Stimulated activated CD8-positive, alpha-beta memory T cell treated with anti-CD3 and anti-CD28 coated beads, Interleukin-4, amount 100 ng/mL, for 24 hours (primary cell): Measurements from ENCODE around the gene TNS1.
A peak's percentile ranks its signal among the peaks of the same experiment; 100 is the strongest.

ENCODE experiments used
- DNase-seq: peaks from one replicate; pipeline ENCODE4 v3.0.0-alpha.2; 2020; ENCODE audit warnings: low read depth

The TNS1 gene

DNA sequence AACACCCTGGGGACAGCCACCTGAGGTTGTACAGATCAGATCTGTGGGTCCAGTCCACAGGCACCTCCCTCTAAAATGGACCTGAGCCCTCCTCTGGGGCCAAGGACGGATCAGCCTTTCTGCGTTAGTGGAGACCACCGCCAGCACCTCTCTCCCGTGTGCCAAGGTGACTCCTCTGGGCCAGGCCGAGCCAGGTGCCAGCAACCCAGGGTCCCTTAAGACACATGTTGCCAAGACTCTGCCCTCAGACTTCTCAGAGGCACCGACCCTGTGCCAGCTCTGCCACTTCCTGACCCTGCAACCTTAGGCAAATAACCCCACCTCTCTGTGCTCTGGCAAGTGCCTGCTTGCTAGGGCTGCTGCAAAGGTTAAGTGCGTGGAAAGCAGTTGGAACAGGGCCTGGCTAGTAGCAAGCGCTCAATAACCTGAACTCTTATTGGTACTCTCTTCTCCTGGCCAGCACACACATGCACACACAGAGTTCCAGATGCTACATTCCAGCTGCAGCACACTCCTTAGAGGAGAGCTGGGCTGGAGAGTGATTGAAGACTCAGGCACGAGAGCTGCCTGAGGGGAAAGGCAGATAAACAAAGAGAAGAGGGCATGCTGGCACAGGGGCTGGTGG is 105.6 kb downstream of the TNS1 start:
- no peak for DNase-seq

DNA sequence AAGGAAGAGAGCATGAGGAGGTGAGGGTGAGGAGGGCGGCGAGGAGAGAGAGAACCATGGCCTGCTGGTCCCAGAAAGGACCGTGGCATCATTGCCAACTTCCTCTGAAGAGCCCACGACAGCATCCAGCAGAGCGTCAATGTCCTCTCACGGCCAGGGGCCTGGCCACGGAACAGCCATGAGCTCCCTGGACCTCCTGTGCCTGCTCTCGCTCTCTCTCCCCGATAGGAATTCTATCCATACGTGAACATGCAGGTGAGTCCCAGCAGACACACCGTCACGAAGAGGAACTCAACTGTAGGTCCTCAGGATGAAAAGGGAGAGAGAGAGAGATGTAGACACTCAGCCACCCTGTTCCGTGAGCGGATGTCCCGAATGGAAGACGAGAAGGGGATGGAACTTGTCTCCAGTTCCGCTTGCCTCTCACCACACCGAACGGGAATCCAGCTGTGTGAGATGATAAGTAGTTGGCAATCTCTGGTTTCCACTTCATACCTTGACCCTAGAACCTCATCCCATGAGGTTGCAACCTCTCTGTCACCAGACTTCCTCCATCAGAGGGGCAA is 107.6 kb downstream of the TNS1 start:
- no peak for DNase-seq

DNA sequence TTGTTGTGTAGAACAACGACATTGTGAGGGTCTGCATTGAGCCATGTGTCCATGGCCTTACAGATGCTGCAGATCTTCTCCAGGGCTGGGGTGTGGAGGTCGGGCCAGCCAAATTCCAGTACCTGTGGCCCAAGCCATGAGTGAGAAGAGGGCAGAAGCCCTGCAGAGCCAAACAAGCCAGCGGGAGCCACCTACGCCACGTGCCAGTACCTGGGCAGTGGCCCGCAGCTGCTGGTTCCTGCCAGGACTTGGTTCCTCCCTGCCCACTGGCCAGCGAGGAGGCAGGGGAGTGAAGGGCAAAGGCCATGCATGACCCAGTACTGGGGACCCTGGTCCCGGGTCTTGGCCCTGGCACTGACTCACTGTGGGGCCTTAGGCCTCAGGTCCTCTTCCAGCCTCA is 109.4 kb downstream of the TNS1 start:
- no peak for DNase-seq

DNA sequence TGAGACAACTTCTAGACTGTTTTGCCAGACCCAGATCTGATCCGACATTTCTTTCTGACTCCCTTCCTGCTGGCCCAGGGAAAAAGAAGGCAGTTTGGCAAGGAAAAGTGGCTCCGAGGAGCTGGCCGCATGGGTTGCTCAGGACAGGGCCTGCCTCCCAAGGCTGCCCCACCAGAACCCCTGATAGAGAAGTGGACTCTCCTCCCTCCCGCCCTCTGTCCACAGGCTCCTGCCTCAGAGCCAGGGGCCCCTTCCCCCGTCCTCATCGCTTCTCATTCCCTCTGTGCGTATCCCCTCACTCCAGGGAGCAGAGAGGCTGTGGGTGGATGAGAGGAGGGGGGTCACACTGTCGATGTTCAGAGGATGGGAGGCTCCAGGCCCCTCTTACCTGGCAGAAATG is 110.2 kb downstream of the TNS1 start:
- no peak for DNase-seq

DNA sequence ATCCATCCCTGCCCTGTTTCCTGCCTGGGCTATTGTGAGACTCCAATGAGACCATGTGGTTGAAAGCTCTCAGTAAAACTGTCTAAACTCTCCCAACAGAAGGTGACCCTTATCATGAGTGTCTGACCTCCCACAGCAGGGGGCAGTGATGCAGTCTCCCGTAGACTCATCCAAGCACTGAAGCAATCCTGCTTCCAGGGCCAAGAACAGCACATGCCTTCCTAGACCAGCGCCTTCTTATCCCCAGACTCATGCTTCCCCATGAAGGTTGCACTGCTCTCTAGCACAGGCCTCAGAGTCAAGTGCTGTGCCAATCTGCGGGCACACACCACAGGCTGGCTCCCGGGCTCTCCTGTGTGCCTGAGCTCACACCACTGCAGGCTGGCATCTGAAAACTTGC is 112.3 kb downstream of the TNS1 start:
- DNase-seq: no peak

DNA sequence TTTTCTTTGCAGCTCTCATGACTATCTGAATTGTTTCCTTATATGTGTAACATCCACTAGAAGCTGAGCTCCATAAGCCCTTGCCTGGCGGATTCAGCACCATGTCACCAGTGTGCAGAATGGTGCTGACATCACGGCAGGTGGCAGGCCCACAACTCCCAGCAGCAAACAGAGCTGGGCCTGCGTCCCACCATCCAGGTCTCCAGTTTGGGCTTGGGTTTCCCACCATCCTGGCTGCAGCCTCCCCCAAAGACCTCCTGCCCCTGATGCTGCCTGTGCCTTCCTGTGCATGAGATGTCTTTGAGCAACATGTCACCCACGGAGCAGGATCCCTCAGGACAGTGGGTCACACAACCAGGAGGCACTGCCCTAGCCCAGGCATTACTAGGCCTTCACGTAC is 113.1 kb downstream of the TNS1 start:
- no peak for DNase-seq

DNA sequence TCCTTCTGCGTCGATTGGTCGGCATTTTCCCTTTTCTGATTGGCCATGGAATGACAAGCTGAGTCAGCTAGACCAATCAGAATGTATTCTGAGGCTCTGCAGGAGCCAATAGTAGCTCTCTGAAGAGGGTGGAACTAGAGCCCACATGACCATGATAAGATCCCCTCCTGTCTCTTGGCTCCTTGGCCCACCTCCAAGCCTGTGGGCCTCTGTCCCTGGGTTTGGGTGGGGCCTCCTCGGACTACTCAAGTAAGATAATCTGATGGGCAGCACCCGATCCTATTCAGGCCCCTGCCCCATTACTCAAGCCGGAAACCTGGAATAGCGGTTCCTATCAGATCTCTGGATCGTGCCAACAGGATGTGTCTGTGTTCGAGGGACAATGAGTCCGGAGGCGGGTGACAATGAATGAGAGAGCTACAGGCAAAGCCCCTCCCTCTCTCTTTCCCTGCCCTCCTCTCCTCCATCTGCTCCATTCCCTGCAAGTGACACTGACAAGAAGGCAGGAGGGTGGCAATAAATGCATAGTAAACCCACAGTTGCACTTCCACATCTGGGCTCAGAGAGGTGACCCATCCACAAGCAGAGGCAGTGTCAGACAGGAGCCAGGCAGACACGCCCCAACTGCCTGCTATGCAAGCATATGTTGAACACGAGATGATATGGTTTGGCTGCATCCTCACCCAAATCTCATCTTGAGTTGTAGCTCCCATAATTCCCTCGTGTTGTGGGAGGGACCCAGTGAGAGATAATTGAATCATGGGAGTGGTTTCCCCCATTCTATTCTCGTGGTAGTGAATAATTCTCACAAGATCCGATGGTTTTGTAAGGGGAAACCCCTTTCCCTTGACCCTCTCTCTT is 114.7 kb downstream of the TNS1 start:
- no peak for DNase-seq

DNA sequence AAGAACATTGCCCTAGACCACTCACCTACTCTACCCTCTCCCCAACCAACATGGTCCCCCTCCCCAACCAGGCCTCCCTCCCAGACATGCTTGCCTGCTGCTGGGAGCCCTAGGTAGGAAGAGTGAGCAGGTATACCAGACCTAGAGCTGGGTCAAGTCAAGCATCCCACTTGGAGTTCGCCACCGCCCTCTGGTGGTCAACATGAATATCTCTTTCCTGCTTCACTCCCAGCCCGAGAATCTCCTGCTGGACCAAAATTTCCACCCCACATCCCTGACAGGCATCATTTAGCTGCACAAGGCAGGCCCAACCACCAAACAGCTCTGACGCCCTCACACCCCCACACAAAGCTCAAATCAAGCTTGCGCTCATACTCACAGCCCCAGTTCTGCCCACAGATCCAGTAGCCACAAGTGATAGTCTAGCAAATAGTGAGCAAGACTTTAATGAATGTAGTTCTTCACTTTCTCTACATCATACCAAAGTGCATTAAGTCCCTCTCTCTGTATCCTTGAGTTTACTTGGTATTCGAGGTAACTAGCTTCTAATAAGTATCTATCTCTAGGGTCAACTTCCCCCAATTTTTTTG is 116.0 kb downstream of the TNS1 start:
- peak; percentile 50 for DNase-seq

DNA sequence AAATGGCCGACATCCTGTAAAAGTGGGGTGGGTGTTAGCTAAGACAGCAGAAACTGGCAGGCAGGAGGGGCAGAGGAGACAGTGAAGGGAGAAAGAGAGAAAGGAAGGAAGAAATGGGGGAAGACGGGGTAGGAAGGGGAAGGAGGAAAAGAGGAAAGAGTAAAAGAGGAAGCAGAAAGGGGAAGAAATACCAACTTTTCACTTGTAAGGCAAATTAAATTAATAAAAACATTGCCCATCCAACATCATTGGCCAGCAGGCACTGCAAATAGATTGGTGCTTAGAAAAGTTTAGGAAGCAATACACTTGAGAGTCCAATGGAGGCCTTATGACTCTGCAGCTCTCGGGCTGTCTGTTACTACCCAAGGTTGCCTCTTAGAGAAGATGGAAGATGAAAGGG is 116.7 kb downstream of the TNS1 start:
- no peak for DNase-seq

DNA sequence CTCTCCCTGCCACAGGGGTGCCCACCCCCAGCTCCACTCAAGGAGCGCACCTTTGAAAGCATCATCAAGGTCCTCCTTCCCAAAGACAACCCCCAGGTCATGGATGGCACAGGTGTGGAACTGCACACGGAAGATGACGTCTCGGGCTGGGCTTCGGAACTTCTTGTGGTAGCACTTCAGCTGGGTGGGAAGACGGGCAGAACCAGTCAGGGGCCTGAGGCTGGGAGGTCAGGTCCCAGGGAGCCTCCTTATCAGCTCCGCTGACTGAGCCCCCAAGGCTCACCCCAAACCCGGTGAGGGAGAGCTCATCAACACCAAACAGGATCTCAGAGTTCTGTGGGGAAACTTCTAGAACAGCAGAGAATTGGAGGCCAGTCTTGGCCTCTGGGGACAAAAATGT is 117.8 kb downstream of the TNS1 start:
- no peak for DNase-seq

DNA sequence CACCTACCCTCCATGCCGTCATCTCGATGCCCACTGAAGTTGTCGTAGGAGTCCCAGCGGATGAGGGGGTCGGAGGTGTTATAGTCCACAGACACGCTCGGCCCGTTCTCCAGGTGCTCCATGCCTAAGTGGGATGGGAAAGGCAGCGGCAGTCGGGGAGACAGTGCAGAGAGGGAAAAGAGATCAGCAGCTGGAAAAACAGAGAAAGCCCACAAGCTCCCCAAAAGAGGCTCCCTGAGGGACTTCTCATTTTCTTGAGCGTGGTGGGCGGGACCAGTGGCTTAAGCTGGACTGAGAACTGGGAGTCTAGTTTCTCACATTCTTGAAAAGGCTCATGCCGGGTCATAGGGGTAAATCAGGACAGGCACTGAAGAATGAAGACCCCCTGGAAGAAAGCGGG is 121.9 kb downstream of the TNS1 start:
- DNase-seq: no peak

DNA sequence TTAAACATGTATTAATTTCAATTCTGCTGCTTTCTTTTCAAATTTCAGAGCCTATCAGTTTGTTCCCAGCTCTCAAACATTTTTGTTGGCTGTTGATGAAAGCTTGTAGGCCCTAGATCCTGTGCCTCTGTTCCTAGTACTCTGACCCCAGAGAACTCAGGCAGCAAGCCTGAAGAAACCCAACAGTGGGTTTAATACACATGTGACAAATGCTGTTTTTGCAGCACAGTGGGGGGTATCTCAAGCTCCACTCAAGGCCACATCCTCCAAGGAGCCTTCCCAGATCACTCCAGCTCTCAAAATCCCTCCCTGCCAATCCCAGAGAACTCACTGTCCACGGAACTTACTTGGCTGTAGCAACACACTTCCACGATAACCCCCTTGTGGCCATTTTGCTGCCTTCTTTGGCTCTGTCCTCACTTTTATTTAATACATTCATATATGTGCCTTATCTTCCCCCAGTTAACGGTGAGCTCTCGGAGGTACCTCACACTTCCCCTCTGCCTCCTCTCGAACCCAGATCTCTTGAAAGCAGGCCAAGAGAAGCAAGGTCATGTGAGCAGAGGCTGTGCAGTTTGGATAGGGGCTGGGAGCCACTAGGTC is 122.4 kb downstream of the TNS1 start:
- no peak for DNase-seq

DNA sequence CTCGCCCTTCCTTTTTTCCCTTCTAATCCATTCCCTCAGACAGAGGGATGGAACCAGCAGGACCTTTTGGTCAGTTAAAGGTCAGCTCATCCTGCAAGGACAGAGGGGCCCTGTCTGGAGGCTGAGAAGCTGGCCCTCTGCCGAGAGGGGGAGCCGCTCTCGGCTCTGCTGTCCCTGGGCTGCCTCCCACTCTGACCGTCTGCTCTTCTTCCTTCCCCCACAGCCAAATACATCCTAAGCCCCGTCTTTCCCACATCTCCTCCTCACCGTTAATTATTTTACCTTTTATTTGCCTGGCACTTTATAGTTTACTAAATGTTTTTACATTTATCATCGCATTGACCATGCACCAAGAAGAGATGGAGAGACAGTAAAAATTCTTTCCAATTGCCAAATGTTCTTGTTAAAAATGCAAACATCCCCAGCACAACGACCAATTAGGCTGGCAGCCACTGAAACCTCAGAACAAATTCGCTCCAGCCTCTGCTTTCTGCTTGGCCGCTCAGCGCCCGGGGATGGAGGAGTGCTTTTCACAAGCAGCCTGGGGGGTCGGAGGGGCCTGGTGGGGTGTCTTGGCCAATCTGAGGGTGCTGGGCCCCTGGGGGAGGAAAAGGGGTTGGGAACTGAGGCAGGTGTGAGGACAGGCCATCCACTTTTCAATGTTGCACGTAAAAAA is 123.7 kb downstream of the TNS1 start:
- no peak for DNase-seq

DNA sequence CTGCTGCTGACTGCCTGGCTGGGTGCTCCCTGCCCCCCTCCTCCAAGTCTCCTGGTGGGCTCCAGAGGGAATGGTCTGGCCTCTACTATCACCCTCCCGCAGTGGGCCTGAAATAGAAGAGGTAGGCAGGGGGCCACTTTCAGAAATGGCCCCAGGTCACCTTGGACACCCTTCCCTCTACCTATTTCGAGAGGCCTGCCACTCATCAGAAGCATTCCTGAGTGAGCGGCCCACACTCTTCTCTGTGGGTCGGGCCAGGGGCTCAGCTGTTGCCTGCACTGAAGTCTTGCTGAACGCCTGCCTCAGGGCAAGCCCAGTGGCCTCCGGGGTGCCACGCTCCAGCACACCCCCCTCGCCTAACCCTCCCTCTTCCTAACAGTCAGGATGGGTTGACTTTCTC is 124.9 kb downstream of the TNS1 start:
- DNase-seq: no peak

DNA sequence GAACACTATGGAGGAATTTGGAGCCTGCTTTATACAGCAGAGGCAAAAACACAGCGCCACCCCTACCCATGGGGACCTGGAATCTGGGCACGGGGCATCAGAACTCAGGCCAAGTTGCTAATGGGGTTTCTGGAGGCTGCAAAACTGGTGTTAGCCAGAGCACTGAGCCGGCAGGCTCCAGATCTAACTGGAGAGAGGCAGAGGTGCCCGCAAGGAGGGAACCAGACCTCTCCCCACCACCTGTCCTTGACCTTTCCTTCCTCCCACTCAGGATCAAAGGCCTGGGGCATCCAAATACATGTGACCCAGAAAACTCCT is 126.6 kb downstream of the TNS1 start:
- DNase-seq: no peak

DNA sequence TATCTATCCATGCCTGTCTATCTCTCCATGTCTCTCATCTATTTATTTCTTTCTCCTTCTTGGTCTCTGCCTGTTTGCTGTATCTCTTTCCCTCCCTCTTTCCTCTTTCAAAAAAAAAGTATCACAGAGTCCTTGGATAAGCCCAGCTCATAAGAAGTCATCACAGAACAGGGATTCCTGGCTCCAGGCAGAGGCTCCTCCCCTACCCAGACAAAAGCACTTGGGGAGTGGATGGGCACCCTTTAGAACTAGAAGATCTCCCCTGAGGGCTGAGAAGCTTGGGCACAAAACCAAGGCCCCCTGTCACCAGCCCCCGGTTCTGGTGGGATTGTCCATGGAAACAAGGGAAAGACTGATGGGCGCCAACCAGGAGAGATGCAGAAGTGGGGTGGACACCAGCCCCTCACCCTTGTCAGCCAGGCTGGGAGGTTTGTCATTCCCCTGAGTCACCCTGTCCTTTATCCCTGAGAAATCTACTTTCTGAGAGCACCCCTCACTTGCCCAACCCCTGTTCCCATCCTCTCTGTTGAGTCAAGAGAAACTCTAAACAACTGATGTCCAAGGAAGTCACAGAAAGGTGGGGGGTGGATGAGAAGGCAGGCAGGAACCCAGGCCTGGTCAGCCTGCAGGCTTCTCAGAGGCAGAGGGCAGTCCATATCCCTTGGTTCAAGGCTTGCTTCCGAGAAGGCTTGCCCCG is 127.1 kb downstream of the TNS1 start:
- DNase-seq: no peak

DNA sequence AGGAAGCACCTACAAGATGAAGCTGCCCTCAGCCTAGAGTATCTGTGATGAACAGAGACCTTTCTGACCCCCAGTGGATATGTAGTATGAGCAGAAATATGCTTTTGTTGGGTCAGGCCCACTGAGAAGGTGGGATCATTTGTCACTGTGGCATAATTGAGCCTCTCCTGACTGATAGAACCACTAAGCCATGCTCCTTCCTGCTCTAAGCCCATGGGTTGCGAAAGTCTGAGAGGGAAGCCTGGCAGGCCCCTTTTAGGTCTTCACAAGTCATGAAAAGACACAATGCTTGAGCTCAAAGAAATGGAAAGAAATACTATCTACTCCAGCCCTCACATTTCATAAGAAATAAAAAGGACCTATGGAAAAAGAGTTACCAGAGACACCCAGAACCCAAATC is 127.7 kb downstream of the TNS1 start:
- DNase-seq: no peak

DNA sequence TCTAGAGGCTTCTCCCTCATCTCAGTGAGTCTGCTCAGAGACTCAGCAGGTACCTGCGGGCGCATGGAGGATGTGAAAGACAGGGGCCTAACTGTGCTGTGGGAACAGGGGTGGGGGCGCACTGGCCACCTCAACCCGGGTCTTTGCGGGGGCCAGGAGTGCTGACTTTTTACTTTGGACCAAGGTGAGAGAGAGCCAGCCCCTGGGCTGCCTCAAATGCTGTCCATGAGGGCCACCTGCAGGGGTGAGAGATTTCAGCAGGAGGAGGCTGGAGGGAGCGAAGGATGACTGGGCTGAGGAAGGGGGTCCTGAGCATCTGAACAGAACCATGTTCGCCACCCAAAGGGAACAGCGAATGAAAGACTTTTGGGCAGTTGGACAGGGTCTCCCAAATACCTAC is 129.4 kb downstream of the TNS1 start:
- no peak for DNase-seq

DNA sequence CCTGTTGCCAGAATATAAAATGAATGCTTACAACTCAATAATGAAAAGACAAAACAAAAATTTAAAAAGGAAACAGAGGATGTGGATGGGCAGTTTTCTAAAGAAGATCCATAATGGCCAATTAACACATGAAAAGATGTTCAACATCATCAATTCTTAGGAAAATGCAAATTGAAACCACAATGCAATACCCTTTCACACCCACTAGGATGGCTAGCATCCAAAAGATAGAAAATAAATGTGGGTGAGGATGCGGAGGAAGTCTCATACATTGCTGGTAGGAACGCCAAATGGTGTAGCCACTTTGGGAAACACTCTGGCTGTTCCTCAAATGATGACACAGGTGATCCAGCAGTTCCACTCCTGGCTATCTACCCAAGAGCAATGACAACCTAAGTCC is 130.5 kb downstream of the TNS1 start:
- DNase-seq: no peak

DNA sequence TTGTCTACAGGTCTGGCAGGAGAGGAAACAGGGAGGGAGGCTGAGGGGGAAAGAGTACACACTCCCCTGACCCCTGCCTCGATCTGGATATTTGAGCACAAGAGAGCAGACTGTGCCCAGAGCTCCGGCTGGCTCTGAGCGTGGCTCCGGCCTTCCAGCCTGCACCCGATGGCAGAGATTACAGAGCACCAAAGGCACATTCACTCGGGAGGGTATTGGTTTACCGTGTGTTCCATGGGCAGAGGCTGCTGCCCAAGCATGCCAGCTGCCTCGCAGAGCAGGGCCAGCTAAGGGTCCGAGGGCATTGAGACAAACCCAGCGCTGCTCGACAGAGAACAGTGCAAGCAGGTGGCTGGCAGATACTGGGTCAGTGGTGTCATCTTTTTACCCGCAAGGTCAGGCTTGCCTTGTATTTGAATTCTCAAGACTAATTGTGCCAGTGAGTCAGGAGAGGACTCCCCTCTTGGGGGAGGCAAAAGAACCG is 132.2 kb downstream of the TNS1 start:
- DNase-seq: no peak

DNA sequence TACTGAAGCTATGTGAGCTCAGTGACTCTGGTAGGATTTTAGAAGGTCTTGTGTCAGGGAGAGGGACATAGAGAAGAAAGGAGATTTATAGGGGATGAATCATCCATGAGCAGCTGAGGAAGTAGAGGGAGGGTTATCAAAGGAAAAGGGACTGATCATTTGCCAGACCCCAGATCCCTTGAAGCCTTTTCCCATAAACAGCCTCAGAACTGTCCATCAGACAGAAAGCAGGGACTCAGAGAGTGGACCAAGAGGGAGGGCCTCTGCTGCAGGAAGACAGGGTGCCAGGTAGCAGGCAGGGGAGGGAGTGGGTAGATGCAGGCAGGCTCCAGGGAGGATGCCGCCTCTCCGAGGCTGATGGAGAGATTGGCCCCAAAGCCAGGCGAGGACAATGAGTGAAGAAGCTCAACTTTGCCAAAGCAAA is 133.9 kb downstream of the TNS1 start:
- DNase-seq: no peak
